Endodermal cell (in vitro differentiated cells): Measurements from ENCODE around the gene SLC24A3. TPM values are rescaled to one million over a fixed set of nuclear protein-coding genes. Genes with fewer than 3 reads are reported as not detected.
A peak's percentile ranks its signal among the peaks of the same experiment; 100 is the strongest.

Experiments
- DNase-seq: peaks from one replicate; pipeline ENCODE4 v3.0.0-alpha.2; 2017
- H3K27ac ChIP-seq: 2 replicates; pipeline ENCODE4 v1.5.1; 2013; ENCODE audit warnings: mild to moderate bottlenecking, low read depth, low read length, moderate library complexity
- H3K27me3 ChIP-seq: 2 replicates; pipeline ENCODE4 v1.6.1; 2013; ENCODE audit warnings: mild to moderate bottlenecking, low read length, moderate library complexity; ENCODE audit not compliant: insufficient read depth, control insufficient read depth, poor library complexity, severe bottlenecking
- H3K36me3 ChIP-seq: 2 replicates; pipeline ENCODE4 v1.7.0; 2013; ENCODE audit warnings: mild to moderate bottlenecking, low read length, moderate library complexity; ENCODE audit not compliant: control insufficient read depth, insufficient read depth
- H3K4me1 ChIP-seq: one replicate; pipeline ENCODE4 v1.7.0; 2013; ENCODE audit warnings: low read length; ENCODE audit not compliant: control insufficient read depth, insufficient read depth
- H3K4me3 ChIP-seq: 2 replicates; pipeline ENCODE4 v1.5.1; 2013; ENCODE audit warnings: mild to moderate bottlenecking, low read length, moderate library complexity
- H3K9ac ChIP-seq: 2 replicates; pipeline ENCODE4 v1.6.1; 2013; ENCODE audit warnings: mild to moderate bottlenecking, low read length, moderate library complexity; ENCODE audit not compliant: poor library complexity, severe bottlenecking; ENCODE audit errors: extremely low read depth
- H3K9me3 ChIP-seq: 2 replicates; pipeline ENCODE4 v1.6.1; 2013; ENCODE audit warnings: mild to moderate bottlenecking, low read length, moderate library complexity; ENCODE audit not compliant: control insufficient read depth
- H3K27ac Mint-ChIP-seq: 2 replicates; pipeline ENCODE4 v1.8.0; 2020; ENCODE audit warnings: mixed read lengths
- H3K27me3 Mint-ChIP-seq: 2 replicates; pipeline ENCODE4 v1.8.0; 2021; ENCODE audit warnings: mild to moderate bottlenecking, mixed read lengths; ENCODE audit not compliant: insufficient read depth
- H3K36me3 Mint-ChIP-seq: 2 replicates; pipeline ENCODE4 v1.8.0; 2020; ENCODE audit warnings: low read depth, mixed read lengths
- H3K4me1 Mint-ChIP-seq: 2 replicates; pipeline ENCODE4 v1.8.0; 2020; ENCODE audit warnings: mixed read lengths
- H3K4me3 Mint-ChIP-seq: 2 replicates; pipeline ENCODE4 v1.8.0; 2020; ENCODE audit warnings: mild to moderate bottlenecking, moderate library complexity, mixed read lengths
- H3K9me3 Mint-ChIP-seq: 2 replicates; pipeline ENCODE4 v1.8.0; 2020; ENCODE audit warnings: mild to moderate bottlenecking, mixed read lengths
- WGBS, 2 experiments: methylation state at CpG; one replicate each; pipeline versions ENCODE4 v1.1.5 to v1.1.7; 2013; ENCODE audit warnings: missing lambda C conversion rate in 2 of 2, mixed read lengths in 1 of 2; ENCODE audit not compliant: insufficient coverage in 1 of 2, insufficient read length in 1 of 2; 5-methylcytosine and 5-hydroxymethylcytosine counted together
- total RNA-seq, 2 donors: library from RNA; stranded (reverse); fragmentation: NEBNext Ultra II Directional in 1 of 2; extraction: Animal tissue kit (Norgen Biotek cat#: 25700) in 1 of 2; gene quantifications; 2 replicates in 1 of 2; 3 replicates in 1 of 2; pipeline ENCODE4 v1.2.1, GENCODE V29; 2021
- TF ChIP-seq, protein P1 (sequence below): fragments of 200-600 bp; sonication (generic); conservative IDR thresholded peaks from 2 replicates; pipeline ENCODE4 v1.5.0; 2021; ENCODE audit warnings: antibody characterized with exemption, mild to moderate bottlenecking

The SLC24A3 gene
- total RNA-seq, 2 donors from 2014 or later, result 1.5 to 1.8 TPM

DNA sequence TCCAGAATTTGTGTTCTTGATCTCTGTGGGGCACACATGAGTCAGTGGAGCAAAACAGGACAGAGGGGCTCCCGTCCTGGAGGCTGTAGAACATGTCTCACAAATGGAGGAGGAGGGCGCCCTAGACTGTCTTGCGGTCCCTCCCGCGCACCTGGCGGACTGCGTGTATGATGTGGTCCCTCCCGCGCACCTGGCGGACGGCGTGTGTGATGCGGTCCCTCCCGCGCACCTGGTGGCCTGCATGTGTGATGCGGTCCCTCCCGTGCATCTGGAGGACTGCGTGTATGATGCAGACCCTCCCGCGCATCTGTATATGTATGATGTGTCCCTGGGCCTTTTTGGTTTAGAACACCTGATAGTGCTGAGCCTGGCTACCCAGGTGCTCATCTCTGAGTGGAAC is 386.8 kb downstream of the SLC24A3 start:
- Histone ChIP-seq H3K9me3 (no peaks in the 10 kb centered on the region), H3K27me3 (no peaks in the 10 kb centered on the region), H3K27ac (no peak overlapping the region), H3K4me3 (no peak overlapping the region), H3K4me1 (no peaks in the 10 kb centered on the region), H3K9ac (no peak overlapping the region), H3K36me3 (no peaks in the 10 kb centered on the region)
- no peak overlapping the region for H3K4me3 Mint-ChIP-seq
- H3K27me3 Mint-ChIP-seq, result peaks cover 2% of the 10 kb centered on the region
- H3K27ac Mint-ChIP-seq, result no peak overlapping the region
- DNase-seq, result no peak
- H3K4me1 Mint-ChIP-seq, result no peaks in the 10 kb centered on the region
- H3K36me3 Mint-ChIP-seq, result no peaks in the 10 kb centered on the region
- TF ChIP-seq, protein P1, sequence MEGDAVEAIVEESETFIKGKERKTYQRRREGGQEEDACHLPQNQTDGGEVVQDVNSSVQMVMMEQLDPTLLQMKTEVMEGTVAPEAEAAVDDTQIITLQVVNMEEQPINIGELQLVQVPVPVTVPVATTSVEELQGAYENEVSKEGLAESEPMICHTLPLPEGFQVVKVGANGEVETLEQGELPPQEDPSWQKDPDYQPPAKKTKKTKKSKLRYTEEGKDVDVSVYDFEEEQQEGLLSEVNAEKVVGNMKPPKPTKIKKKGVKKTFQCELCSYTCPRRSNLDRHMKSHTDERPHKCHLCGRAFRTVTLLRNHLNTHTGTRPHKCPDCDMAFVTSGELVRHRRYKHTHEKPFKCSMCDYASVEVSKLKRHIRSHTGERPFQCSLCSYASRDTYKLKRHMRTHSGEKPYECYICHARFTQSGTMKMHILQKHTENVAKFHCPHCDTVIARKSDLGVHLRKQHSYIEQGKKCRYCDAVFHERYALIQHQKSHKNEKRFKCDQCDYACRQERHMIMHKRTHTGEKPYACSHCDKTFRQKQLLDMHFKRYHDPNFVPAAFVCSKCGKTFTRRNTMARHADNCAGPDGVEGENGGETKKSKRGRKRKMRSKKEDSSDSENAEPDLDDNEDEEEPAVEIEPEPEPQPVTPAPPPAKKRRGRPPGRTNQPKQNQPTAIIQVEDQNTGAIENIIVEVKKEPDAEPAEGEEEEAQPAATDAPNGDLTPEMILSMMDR, result no peak
- 97 to 98% methylated on average over 20 of the region's 20 CpGs for WGBS, 2 experiments
- H3K9me3 Mint-ChIP-seq, result no peaks in the 10 kb centered on the region

DNA sequence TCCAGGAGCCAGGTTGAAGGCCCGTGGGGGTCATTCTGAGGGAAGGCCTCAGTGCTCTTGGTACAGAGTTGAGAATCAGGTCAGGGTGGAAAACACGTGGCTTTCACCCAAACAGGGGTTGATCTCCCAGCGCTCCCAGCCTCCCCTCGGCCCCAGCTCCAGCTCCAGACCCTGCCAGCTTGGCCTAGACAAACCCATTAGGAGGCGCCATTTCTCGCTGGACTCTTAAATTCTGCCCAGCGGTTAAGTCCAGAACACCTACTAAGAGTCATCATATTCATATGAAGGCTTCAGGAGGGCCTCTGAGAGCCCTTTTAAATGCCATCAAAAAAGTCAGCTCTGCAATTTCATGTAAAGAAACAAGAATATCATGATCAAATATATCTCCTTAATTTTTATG is 387.6 kb downstream of the SLC24A3 start:
- H3K9ac ChIP-seq, result no peak overlapping the region
- no peak overlapping the region for H3K27ac Mint-ChIP-seq
- no peak overlapping the region for H3K27ac ChIP-seq
- H3K4me3 Mint-ChIP-seq, result no peak overlapping the region
- no peaks in the 10 kb centered on the region for H3K36me3 ChIP-seq
- no peaks in the 10 kb centered on the region for H3K27me3 ChIP-seq
- 83 to 86% methylated on average over 6 to 7 of the region's 7 CpGs for WGBS, 2 experiments
- no peaks in the 10 kb centered on the region for H3K4me1 ChIP-seq
- TF ChIP-seq, protein P1, result peak; percentile 56
- no peaks in the 10 kb centered on the region for H3K36me3 Mint-ChIP-seq
- H3K4me3 ChIP-seq, result no peak overlapping the region
- H3K27me3 Mint-ChIP-seq, result peaks cover 2% of the 10 kb centered on the region
- no peaks in the 10 kb centered on the region for H3K9me3 Mint-ChIP-seq
- peak; percentile 60 for DNase-seq
- no peaks in the 10 kb centered on the region for H3K9me3 ChIP-seq
- no peaks in the 10 kb centered on the region for H3K4me1 Mint-ChIP-seq

DNA sequence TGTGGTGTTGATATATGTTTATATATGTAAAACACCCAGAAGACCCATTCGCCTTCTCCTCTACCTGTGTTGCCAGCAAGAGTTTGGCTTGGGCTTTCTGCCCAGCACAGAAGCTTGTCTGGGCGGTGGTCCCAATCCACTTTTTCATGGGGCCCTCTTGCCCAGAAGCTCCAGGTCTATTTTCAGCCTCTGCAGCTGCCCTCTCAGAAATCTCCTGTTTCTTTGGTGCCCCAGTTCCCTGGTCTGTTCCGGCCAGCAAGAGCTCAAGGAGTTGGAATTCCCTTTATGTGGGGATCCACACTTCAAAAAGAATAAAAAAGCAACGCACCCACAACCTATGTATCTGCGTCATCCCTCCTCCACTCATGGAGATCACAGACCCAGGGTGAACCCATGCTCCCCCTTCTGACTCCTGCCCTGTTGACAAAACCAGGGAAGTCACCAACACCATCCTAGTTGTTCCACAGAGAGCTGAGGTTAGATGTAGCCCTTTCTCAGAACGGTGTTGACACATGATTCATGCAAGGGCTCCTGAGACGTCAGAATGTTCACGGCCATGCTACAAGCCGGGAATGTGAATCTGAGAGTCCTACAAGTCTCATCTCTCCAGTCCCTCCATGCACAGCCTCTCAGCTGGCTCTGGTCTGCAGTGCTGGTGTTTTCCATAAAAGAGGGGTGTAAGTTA is 388.8 kb downstream of the SLC24A3 start:
- no peak overlapping the region for H3K4me3 ChIP-seq
- Mint-ChIP-seq H3K27me3 (peaks cover 2% of the 10 kb centered on the region), H3K4me3 (no peak overlapping the region), H3K27ac (no peak overlapping the region), H3K36me3 (no peaks in the 10 kb centered on the region), H3K9me3 (no peaks in the 10 kb centered on the region), H3K4me1 (no peaks in the 10 kb centered on the region)
- TF ChIP-seq, protein P1, result no peak
- H3K27me3 ChIP-seq, result no peaks in the 10 kb centered on the region
- no peak for DNase-seq
- H3K9ac ChIP-seq, result no peak overlapping the region
- H3K9me3 ChIP-seq, result no peaks in the 10 kb centered on the region
- WGBS, 2 experiments, result 91 to 98% methylated on average over 7 to 9 of the region's 9 CpGs
- no peaks in the 10 kb centered on the region for H3K36me3 ChIP-seq
- H3K4me1 ChIP-seq, result no peaks in the 10 kb centered on the region
- no peak overlapping the region for H3K27ac ChIP-seq
